HG03571 (cell line): ENCODE data around the gene YIF1B.
"Not testable (repeated sequence)": the region's sequence is repeated elsewhere in the genome, so short reads cannot be mapped to it uniquely, and the experiment has no call there.

Experiments used
- ATAC-seq: cut with Tn5 transposase; IDR thresholded peaks from one replicate; pipeline ENCODE4 v1.9.1; 2021; ENCODE audit not compliant: unreplicated experiment

The YIF1B gene

GRCh38 chr19:38277969-38278680 lies 37.6 kb downstream of the YIF1B start:
- ATAC-seq: no peak

DNA sequence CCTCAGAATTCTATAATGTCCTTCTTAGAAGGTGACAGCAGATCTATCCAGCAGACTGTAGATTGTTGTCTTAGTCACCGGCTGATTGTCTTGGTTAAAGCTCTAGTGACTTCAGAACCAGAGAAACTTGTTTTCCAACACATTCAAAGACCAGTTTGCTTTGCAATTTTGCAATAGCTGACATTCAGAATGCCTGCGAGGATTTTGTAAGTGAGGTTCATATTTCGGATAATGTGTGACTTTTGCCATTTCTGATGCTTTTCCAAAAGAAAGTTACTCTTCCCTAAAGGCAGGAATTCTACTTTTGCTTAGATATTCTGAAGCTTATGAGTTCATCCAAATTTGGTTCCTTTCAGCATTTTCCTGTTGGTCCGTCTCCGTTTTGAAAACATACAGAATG lies 38.2 kb downstream of the YIF1B start:
- no peak for ATAC-seq

- no peak for ATAC-seq
These were observed 38.7 kb downstream of the YIF1B start for GRCh38 chr19:38276942-38277517.

DNA sequence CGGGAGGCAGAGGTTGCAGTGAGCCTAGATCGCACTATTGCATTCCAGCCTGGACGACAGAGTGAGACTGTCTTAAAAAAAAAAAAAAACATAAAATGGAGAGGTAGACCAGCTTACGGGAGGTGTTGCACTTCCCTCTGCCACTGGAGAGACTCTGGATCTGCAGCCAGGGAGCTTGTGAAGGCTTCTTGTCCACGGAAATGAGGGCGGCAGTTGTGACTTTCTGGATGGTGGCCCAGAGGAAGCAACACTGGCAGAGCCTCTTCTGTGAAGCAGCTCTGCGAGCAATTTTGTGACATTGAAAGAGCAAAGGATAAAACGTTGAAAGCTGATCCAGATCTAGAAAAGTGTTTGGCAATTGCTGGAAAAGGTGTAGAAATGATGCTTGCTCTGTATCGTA lies 41.0 kb downstream of the YIF1B start:
- ATAC-seq: no peak

GRCh38 chr19:38273499-38273898 lies 42.2 kb downstream of the YIF1B start:
- ATAC-seq: no peak

GRCh38 chr19:38270587-38271167 lies 45.1 kb downstream of the YIF1B start:
- ATAC-seq: no peak

GRCh38 chr19:38268539-38268938 lies 47.2 kb downstream of the YIF1B start:
- ATAC-seq: no peak

GRCh38 chr19:38267761-38268483 lies 47.8 kb downstream of the YIF1B start:
- no peak for ATAC-seq

GRCh38 chr19:38266981-38267597 lies 48.7 kb downstream of the YIF1B start:
- no peak for ATAC-seq

DNA sequence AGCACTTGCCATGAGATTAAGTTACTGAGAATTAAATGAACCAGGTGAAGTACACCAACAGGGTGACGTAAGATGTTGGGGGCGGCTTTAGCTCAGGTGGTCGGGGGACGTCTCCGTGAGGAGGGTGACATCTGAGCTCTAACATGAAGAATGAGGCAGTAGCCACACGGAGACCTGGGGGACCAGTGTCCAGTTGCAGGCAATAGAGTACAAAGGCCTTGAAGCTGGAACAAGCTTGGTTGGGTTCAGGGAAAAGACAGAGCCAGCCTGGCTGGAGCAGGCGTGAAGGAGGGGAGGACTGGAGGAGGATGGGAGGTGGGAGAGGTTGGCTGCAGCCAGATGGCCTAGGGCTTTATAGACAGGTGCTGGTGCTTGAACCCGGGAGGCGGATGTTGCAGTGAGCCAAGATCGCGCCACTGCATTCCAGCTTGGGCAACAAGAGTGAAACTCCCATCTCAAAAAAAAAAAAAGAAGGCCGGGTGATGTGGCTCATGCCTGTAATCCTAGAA lies 49.8 kb downstream of the YIF1B start:
- no peak for ATAC-seq

GRCh38 chr19:38265213-38265861 lies 50.4 kb downstream of the YIF1B start:
- ATAC-seq: no peak

DNA sequence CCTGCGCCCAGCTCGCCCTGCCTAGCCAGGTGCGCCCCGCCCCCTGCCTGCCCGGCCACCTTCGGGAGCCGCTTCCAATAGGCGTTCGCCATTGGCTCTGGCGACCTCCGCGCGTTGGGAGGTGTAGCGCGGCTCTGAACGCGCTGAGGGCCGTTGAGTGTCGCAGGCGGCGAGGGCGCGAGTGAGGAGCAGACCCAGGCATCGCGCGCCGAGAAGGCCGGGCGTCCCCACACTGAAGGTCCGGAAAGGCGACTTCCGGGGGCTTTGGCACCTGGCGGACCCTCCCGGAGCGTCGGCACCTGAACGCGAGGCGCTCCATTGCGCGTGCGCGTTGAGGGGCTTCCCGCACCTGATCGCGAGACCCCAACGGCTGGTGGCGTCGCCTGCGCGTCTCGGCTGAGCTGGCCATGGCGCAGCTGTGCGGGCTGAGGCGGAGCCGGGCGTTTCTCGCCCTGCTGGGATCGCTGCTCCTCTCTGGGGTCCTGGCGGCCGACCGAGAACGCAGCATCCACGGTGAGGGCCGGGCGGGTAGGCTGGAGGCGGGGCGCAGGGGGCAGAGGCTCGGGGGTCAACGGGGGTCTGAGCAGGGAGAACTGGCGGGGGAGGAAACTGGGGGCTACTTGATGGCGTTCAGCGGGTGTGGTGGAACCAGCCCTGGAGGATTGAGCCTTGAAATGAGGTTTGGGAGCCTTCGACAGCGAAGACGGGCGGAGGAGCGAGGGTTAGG lies 51.1 kb downstream of the YIF1B start, which contains the start of gene SPINT2:
Gene SPINT2 (plus strand): TSS at position 88 of the 727 bp plus-strand sequence. CDS start 320 bp downstream, at position 408.
- ATAC-seq: no peak

- ATAC-seq: no peak
These were observed 51.9 kb downstream of the YIF1B start for GRCh38 chr19:38263689-38264485.

DNA sequence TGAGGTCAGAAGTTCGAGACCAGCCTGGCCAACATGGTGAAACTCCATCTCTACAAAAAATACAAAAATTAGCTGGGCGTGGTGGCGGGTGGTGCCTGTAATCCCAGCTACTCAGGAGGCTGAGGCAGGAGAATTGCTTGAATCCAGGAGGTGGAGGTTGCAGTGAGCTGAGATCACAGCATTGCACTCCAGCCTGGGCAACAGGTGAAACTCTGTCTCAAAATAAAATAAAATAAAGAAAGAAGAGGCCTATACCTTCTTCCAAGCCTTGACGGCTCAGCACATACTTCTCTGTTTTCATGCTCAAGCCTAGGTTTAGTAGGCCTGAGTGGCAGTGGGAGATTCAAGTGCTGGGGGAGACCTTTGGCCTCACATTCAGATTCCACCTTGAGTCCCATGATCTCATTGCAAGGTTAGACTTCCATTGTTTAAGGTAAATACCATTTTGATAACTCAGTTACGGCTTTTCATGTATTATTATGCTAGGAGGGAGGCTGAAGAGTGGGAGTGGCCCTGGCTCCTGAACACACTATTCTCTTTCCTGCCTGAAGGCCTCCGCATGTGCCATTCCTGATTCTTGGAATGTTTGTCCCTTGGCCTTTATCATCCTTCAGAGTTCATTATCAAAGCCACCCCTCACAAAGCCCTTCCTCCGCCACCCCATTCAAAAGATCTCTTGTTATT lies 53.0 kb downstream of the YIF1B start:
- ATAC-seq: no peak

- not testable (repeated sequence) for ATAC-seq
These were observed 53.8 kb downstream of the YIF1B start for GRCh38 chr19:38261942-38262341.

DNA sequence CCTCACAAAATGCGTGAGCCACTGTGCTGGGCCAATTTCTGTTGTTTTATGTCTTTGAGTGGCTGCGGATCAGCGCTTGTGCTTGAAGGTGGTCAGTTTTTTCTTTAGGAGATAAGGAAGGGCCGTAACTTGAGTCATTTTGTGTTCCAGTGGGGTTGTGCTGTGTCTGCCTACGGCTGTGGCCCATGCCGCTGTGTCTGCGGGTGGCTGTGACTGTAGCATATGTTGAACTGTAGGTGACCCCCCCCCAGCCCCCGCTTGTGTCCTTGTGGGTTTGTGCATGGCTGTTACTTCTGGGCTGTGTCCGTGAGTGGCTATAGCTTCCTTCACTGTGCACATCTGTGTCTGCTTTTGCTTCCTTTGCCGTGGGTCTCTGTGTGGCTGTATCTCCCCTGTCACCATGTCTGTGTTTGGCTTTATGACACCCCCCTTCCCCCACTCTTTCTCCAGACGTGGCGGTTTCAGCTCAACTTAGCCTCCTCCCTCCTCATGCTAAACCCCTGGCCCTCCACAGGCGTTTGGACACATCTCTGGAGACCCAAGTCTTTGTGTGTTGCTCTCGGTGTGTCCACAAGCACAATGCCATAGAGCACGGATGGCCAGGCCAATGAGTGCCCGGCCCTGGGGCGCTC lies 60.2 kb downstream of the YIF1B start:
- no peak for ATAC-seq

DNA sequence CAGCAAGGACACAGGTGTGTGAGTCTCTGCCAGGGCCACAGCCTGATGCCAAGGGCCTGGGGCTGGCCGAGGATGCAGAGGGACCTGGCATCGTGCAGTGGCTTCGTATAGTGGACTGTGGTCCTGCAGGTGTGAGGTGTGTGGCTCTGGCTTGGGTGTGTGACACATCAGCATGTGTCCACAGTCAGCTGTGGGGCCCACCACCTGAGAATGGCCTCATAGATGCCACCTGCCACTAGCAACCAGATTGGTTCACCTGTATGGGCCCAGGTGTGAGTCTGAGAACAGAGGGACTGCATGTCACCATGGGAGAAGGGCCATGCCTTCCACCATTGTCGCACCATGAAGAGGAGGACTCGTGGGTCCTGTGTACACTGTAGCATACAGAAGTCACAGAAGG lies 62.0 kb downstream of the YIF1B start:
- ATAC-seq: no peak
